Measurements from ENCODE around the gene BCL2L11. TPM values are rescaled to one million over a fixed set of nuclear protein-coding genes. Genes with fewer than 3 reads are reported as not detected.
A peak's percentile ranks its signal among the peaks of the same experiment; 100 is the strongest.

The BCL2L11 gene
- polyA plus RNA-seq, 1 experiment: 0.78 TPM

DNA sequence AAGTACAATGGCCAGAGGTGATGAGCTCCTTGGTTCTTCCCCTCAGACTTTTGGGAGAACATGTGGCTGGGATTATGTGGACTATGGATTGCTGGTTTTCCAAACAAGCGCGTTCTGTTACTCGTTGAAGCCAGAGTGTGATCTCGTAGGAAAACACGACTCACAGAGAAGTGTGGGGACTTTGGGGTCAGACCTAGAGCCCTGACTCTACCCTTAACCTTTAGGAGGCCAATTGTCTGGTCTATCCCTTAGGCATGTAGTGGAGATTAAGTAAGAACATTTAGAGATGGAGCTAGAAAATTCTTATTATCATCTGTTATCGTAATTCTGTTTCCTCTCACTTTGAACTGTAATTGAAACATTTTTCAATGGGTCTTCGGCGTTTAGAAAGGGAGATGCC is 35.8 kb downstream of the BCL2L11 start:
- no peak for DNase-seq (ENCODE audit: low read depth)
- Histone ChIP-seq H3K36me3 (ENCODE audit: control insufficient read depth, insufficient read depth, low read length) (no peaks in the 10 kb centered on the region), H3K4me3 (ENCODE audit: low read depth, low read length) (no peak overlapping the region), H3K27me3 (ENCODE audit: control insufficient read depth, insufficient read depth, low read length) (no peaks in the 10 kb centered on the region)
- CTCF ChIA-PET: no interaction called here
- TF ChIP-seq CTCF (IDR thresholded peaks at IDR 0.05; ENCODE audit: insufficient read depth, low read depth, low read length): no peak
- POLR2A ChIA-PET: no interaction called here

DNA sequence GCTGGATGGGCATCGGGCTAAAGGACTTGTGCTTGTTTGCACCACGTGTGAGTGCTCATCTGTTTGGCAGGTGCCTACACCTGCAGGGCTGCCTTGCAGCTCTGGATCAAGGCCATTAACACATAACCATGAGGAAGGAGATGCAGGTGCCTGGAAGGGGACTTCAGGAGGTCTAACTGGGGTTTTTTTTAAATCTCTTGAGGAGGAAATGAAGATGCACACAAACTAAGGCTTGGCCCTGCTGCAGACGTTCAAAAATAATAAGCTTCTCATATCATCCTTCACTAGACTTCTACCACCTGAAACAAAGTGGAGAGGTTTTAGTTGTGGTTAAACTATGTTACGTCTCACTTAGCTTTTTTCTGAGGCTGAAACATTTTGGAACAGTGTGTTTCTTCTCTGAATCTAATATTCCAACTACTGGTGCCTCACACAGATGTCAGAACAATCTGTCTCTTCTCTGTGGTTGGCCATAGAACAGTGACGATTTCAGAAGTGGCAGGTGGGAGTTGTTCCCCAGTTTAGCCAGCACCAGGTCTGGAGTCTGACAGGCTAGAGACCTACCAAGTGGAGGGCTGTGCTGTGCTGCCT is 36.5 kb downstream of the BCL2L11 start:
- Histone ChIP-seq H3K4me3 (ENCODE audit: low read depth, low read length) (no peak overlapping the region), H3K27me3 (ENCODE audit: control insufficient read depth, insufficient read depth, low read length) (no peaks in the 10 kb centered on the region), H3K36me3 (ENCODE audit: control insufficient read depth, insufficient read depth, low read length) (no peaks in the 10 kb centered on the region)
- POLR2A ChIA-PET: no interaction called here
- CTCF ChIA-PET: no interaction called here
- TF ChIP-seq CTCF (IDR thresholded peaks at IDR 0.05; ENCODE audit: insufficient read depth, low read depth, low read length): no peak
- DNase-seq (ENCODE audit: low read depth): no peak

- no peak for TF ChIP-seq CTCF (IDR thresholded peaks at IDR 0.05; ENCODE audit: insufficient read depth, low read depth, low read length)
- ChIA-PET POLR2A (no interaction called here), CTCF (no interaction called here)
- Histone ChIP-seq H3K27me3 (ENCODE audit: control insufficient read depth, insufficient read depth, low read length) (no peaks in the 10 kb centered on the region), H3K4me3 (ENCODE audit: low read depth, low read length) (no peak overlapping the region), H3K36me3 (ENCODE audit: control insufficient read depth, insufficient read depth, low read length) (no peaks in the 10 kb centered on the region)
- no peak for DNase-seq (ENCODE audit: low read depth)
These were observed 37.1 kb downstream of the BCL2L11 start for GRCh38 chr2:111157798-111158197.

DNA sequence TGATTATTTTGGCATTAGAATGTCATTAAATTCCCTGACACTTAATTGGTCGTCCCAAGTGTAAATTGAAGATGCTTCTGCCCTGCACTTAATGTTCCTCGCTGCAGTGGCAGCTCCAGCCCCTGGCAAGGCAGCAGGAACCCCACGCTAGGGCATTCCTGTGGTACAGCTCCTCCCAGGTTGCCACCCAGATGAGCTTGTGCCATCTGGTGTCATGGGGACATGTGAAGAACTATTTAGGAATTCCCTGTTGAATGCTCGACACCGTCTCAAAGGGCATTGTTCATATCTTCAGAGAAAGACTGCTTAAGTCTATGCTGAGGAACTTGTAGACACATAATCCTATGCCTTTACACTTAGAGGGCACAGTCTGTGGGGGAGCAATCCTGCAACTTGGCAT is 38.9 kb downstream of the BCL2L11 start:
- Histone ChIP-seq H3K4me3 (ENCODE audit: low read depth, low read length) (no peak overlapping the region), H3K27me3 (ENCODE audit: control insufficient read depth, insufficient read depth, low read length) (no peaks in the 10 kb centered on the region), H3K36me3 (ENCODE audit: control insufficient read depth, insufficient read depth, low read length) (no peaks in the 10 kb centered on the region)
- POLR2A ChIA-PET: no interaction called here
- CTCF ChIA-PET: no interaction called here
- no peak for TF ChIP-seq CTCF (IDR thresholded peaks at IDR 0.05; ENCODE audit: insufficient read depth, low read depth, low read length)
- DNase-seq (ENCODE audit: low read depth): no peak

GRCh38 chr2:111160758-111161157 is 40.0 kb downstream of the BCL2L11 start:
- ChIA-PET CTCF (no interaction called here), POLR2A (interaction anchor here (0.5 kb wide), 1 partner anchor 44 kb away, joined by 4 read pairs; no protein-coding TSS in a partner anchor)
- Histone ChIP-seq H3K4me3 (ENCODE audit: low read depth, low read length) (no peak overlapping the region), H3K27me3 (ENCODE audit: control insufficient read depth, insufficient read depth, low read length) (no peaks in the 10 kb centered on the region), H3K36me3 (ENCODE audit: control insufficient read depth, insufficient read depth, low read length) (no peaks in the 10 kb centered on the region)
- no peak for TF ChIP-seq CTCF (IDR thresholded peaks at IDR 0.05; ENCODE audit: insufficient read depth, low read depth, low read length)
- DNase-seq (ENCODE audit: low read depth): peak; percentile 80
